DOHH2 (cell line): Measurements from ENCODE around the gene VWA2.

Experiments used
- H3F3A ChIP-seq: fragments of 200-600 bp; sonication (generic), shearing (Covaris generic); 2 replicates; pipeline ENCODE4 v1.6.0; 2016; ENCODE audit warnings: antibody characterized with exemption, mild to moderate bottlenecking; ENCODE audit not compliant: control insufficient read depth, insufficient read depth
- H3K27ac ChIP-seq: fragments of 200-600 bp; sonication (generic); 2 replicates; pipeline ENCODE4 v1.5.1; 2014; ENCODE audit warnings: low read depth, mild to moderate bottlenecking, low read length, moderate library complexity
- H3K27me3 ChIP-seq: fragments of 200-600 bp; sonication (generic); 2 replicates; pipeline ENCODE4 v1.6.1; 2014; ENCODE audit warnings: mild to moderate bottlenecking, low read length, mixed read lengths; ENCODE audit not compliant: control insufficient read depth
- H3K36me3 ChIP-seq: fragments of 200-600 bp; sonication (generic); 2 replicates; pipeline ENCODE4 v1.6.1; 2014; ENCODE audit warnings: mild to moderate bottlenecking, low read length, moderate library complexity, mixed read lengths; ENCODE audit not compliant: control insufficient read depth
- H3K4me1 ChIP-seq: fragments of 200-600 bp; sonication (generic); 2 replicates; pipeline ENCODE4 v1.6.1; 2014; ENCODE audit warnings: mild to moderate bottlenecking, low read length, mixed read lengths; ENCODE audit not compliant: control insufficient read depth
- H3K4me2 ChIP-seq: fragments of 200-600 bp; sonication (generic); 2 replicates; pipeline ENCODE4 v1.6.0; 2014; ENCODE audit warnings: mild to moderate bottlenecking, low read length, moderate library complexity
- H3K4me3 ChIP-seq: fragments of 200-600 bp; sonication (generic); 2 replicates; pipeline ENCODE4 v1.5.1; 2014; ENCODE audit warnings: mild to moderate bottlenecking, low read length, mixed read lengths
- H3K79me2 ChIP-seq: fragments of 200-600 bp; sonication (generic); 2 replicates; pipeline ENCODE4 v1.6.1; 2014; ENCODE audit warnings: mild to moderate bottlenecking, low read length, mixed read lengths; ENCODE audit not compliant: control insufficient read depth
- H3K9me2 ChIP-seq: fragments of 200-600 bp; sonication (generic); replicated peaks from 2 replicates; pipeline ENCODE4 v1.6.1; 2014; ENCODE audit warnings: mild to moderate bottlenecking, low read length, mixed read lengths; ENCODE audit not compliant: control insufficient read depth
- H3K9me3 ChIP-seq: fragments of 200-600 bp; sonication (generic); 2 replicates; pipeline ENCODE4 v1.6.1; 2014; ENCODE audit warnings: antibody characterized with exemption, low read length, mixed read lengths; ENCODE audit not compliant: control insufficient read depth, insufficient read depth
- H4K20me1 ChIP-seq: fragments of 200-600 bp; sonication (generic); 2 replicates; pipeline ENCODE4 v1.6.0; 2014; ENCODE audit warnings: low read depth, mild to moderate bottlenecking, antibody characterized with exemption, low read length, moderate library complexity; ENCODE audit not compliant: control insufficient read depth, insufficient read depth
- CTCF ChIP-seq: fragments of 200-600 bp; sonication (generic); IDR thresholded peaks from one replicate; pipeline ENCODE4 v1.5.1; 2014; ENCODE audit warnings: antibody characterized with exemption, mild to moderate bottlenecking, low read depth, low read length; ENCODE audit not compliant: poor library complexity, severe bottlenecking
- EZH2phosphoT487 ChIP-seq: fragments of 200-600 bp; sonication (generic); IDR thresholded peaks from 2 replicates; pipeline ENCODE4 v1.6.1; 2017; ENCODE audit warnings: borderline replicate concordance, mild to moderate bottlenecking, antibody characterized with exemption, low read length, moderate library complexity, mixed read lengths

The VWA2 gene

GRCh38 chr10:114221235-114221634 is 17.8 kb upstream of the VWA2 start:
- Histone ChIP-seq H3K36me3 (no peaks in the 10 kb centered on the region), H3K27ac (no peak overlapping the region), H3K4me2 (no peak overlapping the region), H3F3A (no peaks in the 10 kb centered on the region), H3K9me3 (no peaks in the 10 kb centered on the region), H3K4me3 (no peak overlapping the region), H3K4me1 (0 out of 2 replicates have a peak, but pooled peaks cover 3% of the 10 kb centered on the region), H4K20me1 (no peaks in the 10 kb centered on the region), H3K9me2 (no peaks in the 10 kb centered on the region), H3K79me2 (no peaks in the 10 kb centered on the region), H3K27me3 (peaks cover 7% of the 10 kb centered on the region; the same call in 1 of the 2 replicates)
- TF ChIP-seq EZH2phosphoT487 (no peak), CTCF (no peak)

- Histone ChIP-seq H3K27ac (no peak overlapping the region), H3K36me3 (no peaks in the 10 kb centered on the region), H3K4me1 (0 out of 2 replicates have a peak, but pooled peaks cover 3% of the 10 kb centered on the region), H3K9me3 (no peaks in the 10 kb centered on the region), H3K4me3 (no peak overlapping the region), H3K79me2 (no peaks in the 10 kb centered on the region), H3K4me2 (no peak overlapping the region), H3F3A (no peaks in the 10 kb centered on the region), H3K27me3 (0 out of 2 replicates have a peak, but pooled peaks cover 3% of the 10 kb centered on the region), H3K9me2 (no peaks in the 10 kb centered on the region), H4K20me1 (no peaks in the 10 kb centered on the region)
- TF ChIP-seq CTCF, result no peak
- TF ChIP-seq EZH2phosphoT487, result no peak
These were observed 16.0 kb upstream of the VWA2 start for GRCh38 chr10:114223066-114223465.

GRCh38 chr10:114228156-114228555 is 10.9 kb upstream of the VWA2 start:
- Histone ChIP-seq H3K79me2 (no peaks in the 10 kb centered on the region), H3K4me2 (no peak overlapping the region), H3K9me2 (no peaks in the 10 kb centered on the region), H3F3A (no peaks in the 10 kb centered on the region), H3K9me3 (no peaks in the 10 kb centered on the region), H3K4me3 (no peak overlapping the region), H3K36me3 (no peaks in the 10 kb centered on the region), H3K4me1 (0 out of 2 replicates have a peak, but pooled peaks cover 3% of the 10 kb centered on the region), H4K20me1 (no peaks in the 10 kb centered on the region), H3K27me3 (peaks cover 6% of the 10 kb centered on the region; the same call in 1 of the 2 replicates), H3K27ac (no peak overlapping the region)
- no peak for TF ChIP-seq CTCF
- no peak for TF ChIP-seq EZH2phosphoT487
